Right atrium auricular region (tissue), 2 donors: ENCODE measurements around the gene FAM120A. TPM values are rescaled to one million over a fixed set of nuclear protein-coding genes. Genes with fewer than 3 reads are reported as not detected.
A peak's percentile ranks its signal among the peaks of the same experiment; 100 is the strongest.

Experiments
- DNase-seq: peaks from one replicate; pipeline ENCODE4 v3.0.0-alpha.2; 2019; ENCODE audit warnings: low spot score
- H3K27ac ChIP-seq, 2 donors: fragments of 200-600 bp; sonication (generic); 1 replicate in 1 of 2; 2 replicates in 1 of 2; pipeline ENCODE4 v1.5.1; 2016 to 2019
- H3K27me3 ChIP-seq, 2 donors: fragments of 200-600 bp; sonication (generic); one replicate each; pipeline versions ENCODE4 v1.5.1 to v1.6.0; 2017 to 2019
- H3K36me3 ChIP-seq: fragments of 200-600 bp; sonication (generic); one replicate; pipeline ENCODE4 v1.5.1; 2016
- H3K4me1 ChIP-seq, 2 donors: fragments of 200-600 bp; sonication (generic); one replicate each; pipeline versions ENCODE4 v1.5.1 to v1.6.0; 2017 to 2019
- H3K4me3 ChIP-seq, 2 donors: fragments of 200-600 bp; sonication (generic); 1 replicate in 1 of 2; 2 replicates in 1 of 2; pipeline ENCODE4 v1.5.1; 2017 to 2019; ENCODE audit warnings: mild to moderate bottlenecking in 1 of 2, moderate library complexity in 1 of 2
- H3K9me3 ChIP-seq, 2 donors: fragments of 200-600 bp; sonication (generic); one replicate each; pipeline ENCODE4 v1.5.1; 2019
- CTCF ChIP-seq, 2 donors: fragments of 200-600 bp; sonication (generic); IDR thresholded peaks; one replicate each; pipeline ENCODE4 v1.5.1; 2019; ENCODE audit warnings: antibody characterized with exemption in 2 of 2
- microRNA-seq, 2 donors: library from miRNA; unstranded; fragments of <30 nt; microRNA quantifications; one replicate each; pipeline ENCODE4, GENCODE V29; 2016 to 2017; ENCODE audit warnings: borderline number of aligned reads in 2 of 2, borderline replicate concordance in 1 of 2
- total RNA-seq, 2 donors: library from RNA; depleted of rRNA; stranded (reverse); fragments of >200 nt; gene quantifications; one replicate each; pipeline ENCODE4 v1.1.0, GENCODE V29; 2016

FAM120A gene
- total RNA-seq, 2 donors from 2014 or later, result 79.1 to 88.7 TPM

GRCh38 chr9:93612796-93613154 is 161.3 kb downstream of the FAM120A start:
- Histone ChIP-seq H3K9me3 (peaks cover 10 to 29% of the 10 kb centered on the region in 2 donors), H3K27me3 (no peaks in the 10 kb centered on the region), H3K27ac (no peak overlapping the region), H3K4me1 (peaks cover 0 to 30% of the 10 kb centered on the region in 2 donors), H3K36me3 (no peaks in the 10 kb centered on the region), H3K4me3 (no peak overlapping the region)
- DNase-seq, result peak; percentile 50
- no peak for TF ChIP-seq CTCF (IDR thresholded peaks at IDR 0.05)

- Histone ChIP-seq H3K4me1 (peaks cover 0 to 30% of the 10 kb centered on the region in 2 donors), H3K4me3 (no peak overlapping the region), H3K27ac (no peak overlapping the region), H3K27me3 (no peaks in the 10 kb centered on the region), H3K36me3 (no peaks in the 10 kb centered on the region), H3K9me3 (peaks cover 10 to 26% of the 10 kb centered on the region in 2 donors)
- TF ChIP-seq CTCF (IDR thresholded peaks at IDR 0.05), result no peak
- no peak for DNase-seq
These were observed 161.7 kb downstream of the FAM120A start for GRCh38 chr9:93613174-93613573.

GRCh38 chr9:93613791-93614190 is 162.3 kb downstream of the FAM120A start:
- Histone ChIP-seq H3K36me3 (no peaks in the 10 kb centered on the region), H3K27me3 (no peaks in the 10 kb centered on the region), H3K4me3 (no peak overlapping the region), H3K4me1 (peaks cover 0 to 30% of the 10 kb centered on the region in 2 donors), H3K9me3 (peaks cover 10 to 20% of the 10 kb centered on the region in 2 donors), H3K27ac (no peak overlapping the region)
- TF ChIP-seq CTCF (IDR thresholded peaks at IDR 0.05), result no peak
- peak; percentile 40 for DNase-seq

- TF ChIP-seq CTCF (IDR thresholded peaks at IDR 0.05), result no peak
- Histone ChIP-seq H3K4me1 (peaks cover 0 to 36% of the 10 kb centered on the region in 2 donors), H3K9me3 (peaks cover 4 to 11% of the 10 kb centered on the region in 2 donors), H3K4me3 (no peak overlapping the region), H3K27me3 (no peaks in the 10 kb centered on the region), H3K27ac (no peak overlapping the region), H3K36me3 (no peaks in the 10 kb centered on the region)
- no peak for DNase-seq
These were observed 163.5 kb downstream of the FAM120A start for GRCh38 chr9:93614830-93615468.

Small RNAs within 50 kb of the gene (microRNA-seq; reads per million reads assigned to microRNA genes)
- 0 reads per million in 2 donors for gene MIR548AU

Other genes with a start within 250 kb of the FAM120A start
- gene FAM120AOS, start 1.9 kb downstream of the FAM120A start, total RNA-seq, result 10 to 100 TPM; 32.4 to 47.0 TPM
- gene PHF2, start 124.9 kb downstream of the FAM120A start, total RNA-seq, result 10 to 100 TPM; 24.7 to 29.3 TPM